GM12873 (cell line): ENCODE results near the gene RSRC2.

Experiments used
- TF ChIP-seq, protein P1 (sequence below): IDR thresholded peaks from 2 replicates; pipeline ENCODE4 v1.5.1; 2012; ENCODE audit warnings: low read depth, mild to moderate bottlenecking, moderate library complexity, low read length, control low read depth; ENCODE audit not compliant: insufficient read depth; ENCODE audit errors: missing control alignments

RSRC2 gene

DNA sequence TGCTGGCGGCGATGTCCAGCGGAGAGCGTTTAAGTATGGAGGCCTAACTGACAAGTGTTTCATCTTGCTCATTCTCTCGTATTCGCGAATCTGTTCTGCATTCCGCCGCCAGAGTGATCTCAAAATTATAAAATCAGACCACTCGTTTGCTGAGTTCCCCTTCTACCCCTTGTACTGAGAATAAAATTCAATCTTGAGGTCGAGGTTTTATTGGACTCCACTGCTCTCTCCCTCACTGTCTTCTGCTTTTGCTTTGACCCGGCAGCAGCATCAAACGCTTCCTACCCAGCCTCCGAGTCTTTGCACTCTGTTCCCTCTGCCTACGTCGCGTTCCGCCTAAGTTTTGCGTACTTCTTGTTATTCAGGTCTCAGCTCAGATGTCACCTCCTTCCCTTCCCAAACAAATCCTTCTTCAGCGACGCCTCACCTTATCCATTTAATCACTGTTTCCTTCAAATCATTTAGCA is 775 bp upstream of the RSRC2 start:
- TF ChIP-seq, protein P1, sequence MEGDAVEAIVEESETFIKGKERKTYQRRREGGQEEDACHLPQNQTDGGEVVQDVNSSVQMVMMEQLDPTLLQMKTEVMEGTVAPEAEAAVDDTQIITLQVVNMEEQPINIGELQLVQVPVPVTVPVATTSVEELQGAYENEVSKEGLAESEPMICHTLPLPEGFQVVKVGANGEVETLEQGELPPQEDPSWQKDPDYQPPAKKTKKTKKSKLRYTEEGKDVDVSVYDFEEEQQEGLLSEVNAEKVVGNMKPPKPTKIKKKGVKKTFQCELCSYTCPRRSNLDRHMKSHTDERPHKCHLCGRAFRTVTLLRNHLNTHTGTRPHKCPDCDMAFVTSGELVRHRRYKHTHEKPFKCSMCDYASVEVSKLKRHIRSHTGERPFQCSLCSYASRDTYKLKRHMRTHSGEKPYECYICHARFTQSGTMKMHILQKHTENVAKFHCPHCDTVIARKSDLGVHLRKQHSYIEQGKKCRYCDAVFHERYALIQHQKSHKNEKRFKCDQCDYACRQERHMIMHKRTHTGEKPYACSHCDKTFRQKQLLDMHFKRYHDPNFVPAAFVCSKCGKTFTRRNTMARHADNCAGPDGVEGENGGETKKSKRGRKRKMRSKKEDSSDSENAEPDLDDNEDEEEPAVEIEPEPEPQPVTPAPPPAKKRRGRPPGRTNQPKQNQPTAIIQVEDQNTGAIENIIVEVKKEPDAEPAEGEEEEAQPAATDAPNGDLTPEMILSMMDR = no peak

DNA sequence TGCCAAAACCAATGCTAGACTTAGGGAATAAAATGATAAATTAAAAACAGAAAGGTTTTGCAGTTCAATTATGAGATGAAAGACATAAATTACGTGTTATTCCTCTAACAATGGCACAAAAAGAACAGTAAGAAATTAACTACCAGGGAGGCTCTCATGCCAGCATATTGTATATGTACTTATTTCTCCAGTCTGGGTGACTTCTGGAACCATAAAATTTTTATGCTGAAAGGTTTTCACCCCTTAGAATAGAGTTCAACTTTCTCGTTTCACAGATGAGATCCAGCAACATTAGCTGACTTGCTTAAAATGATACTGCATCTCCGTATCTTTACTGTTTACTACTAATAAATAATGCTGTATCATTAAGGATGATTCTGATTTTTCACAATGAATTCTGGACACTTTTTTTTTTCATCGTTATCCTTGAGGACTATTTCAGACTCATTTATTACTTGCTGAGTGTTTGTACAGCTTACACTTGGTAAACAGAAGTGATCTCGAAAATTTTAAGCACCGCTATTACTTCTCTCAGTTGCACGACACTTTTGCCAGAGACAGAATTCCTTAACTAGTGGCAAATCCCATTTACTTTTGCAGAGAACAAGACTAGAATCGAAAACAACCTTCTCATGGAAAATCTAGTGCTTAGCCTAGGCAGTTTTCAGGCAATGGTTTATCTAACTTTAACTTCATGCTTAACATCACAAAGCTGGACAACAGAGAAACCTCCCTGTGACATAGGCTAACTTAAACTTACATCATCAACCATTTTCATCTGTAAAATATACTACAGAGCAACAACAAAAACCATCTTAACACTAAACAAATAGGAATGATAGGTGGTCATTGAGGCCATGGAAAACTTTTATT is 2.7 kb downstream of the RSRC2 start:
- TF ChIP-seq, protein P1 = no peak

DNA sequence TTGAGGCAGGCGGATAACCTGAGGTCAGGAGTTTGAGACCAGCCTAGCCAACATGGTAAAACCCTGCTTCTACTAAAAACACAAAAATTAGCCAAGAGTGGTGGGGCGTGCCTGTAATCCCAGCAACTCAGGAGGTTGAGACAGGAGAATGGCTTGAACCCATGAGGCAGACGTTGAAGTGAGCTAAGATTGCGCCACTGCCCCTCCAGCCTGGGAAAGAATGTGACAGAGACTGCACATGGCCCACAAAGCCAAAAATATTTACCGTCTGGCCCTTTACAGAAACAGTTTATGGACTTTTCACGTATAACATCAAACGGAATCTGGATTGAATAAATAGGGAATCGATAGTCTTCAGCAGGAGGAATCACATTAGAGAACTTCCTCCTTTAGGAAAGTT is 3.5 kb downstream of the RSRC2 start:
- TF ChIP-seq, protein P1 = no peak

DNA sequence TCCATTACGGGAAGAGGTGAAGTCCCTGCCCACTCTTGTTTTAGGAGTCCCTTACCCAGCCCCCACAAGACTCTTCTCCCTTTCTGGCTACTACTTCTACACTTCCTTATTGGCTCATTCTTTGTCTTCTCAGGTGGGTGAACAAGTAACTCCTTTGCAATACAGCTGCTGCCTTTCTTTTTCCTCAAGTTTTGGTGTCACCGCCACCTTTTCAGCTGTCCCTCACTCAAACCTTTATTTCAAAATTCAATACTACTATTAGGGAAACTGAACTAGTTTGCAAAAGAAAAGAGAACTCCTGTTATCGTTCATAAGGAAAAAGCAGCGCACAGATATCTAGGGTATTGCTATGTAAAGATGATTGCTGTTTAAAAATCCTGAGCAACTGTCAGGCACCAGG is 6.1 kb downstream of the RSRC2 start:
- TF ChIP-seq, protein P1 = no peak

DNA sequence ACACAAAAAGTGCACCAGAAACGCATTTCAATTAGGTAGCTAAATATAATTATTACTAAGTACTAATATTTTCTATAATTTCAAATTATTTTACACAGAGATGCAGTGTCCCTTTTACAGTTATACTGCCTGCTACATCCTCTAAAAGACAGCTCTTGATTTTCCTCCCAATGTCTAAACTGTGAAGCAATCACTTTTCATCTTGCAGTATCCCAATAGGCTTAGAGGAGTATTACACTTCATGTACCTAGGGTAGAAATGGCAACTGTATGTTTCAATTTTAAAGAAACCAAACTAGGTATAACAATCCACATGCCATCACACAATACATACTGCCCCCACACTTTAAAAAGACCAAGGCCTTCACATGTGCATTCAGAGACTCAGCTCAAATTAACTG is 7.3 kb downstream of the RSRC2 start:
- TF ChIP-seq, protein P1 = no peak

DNA sequence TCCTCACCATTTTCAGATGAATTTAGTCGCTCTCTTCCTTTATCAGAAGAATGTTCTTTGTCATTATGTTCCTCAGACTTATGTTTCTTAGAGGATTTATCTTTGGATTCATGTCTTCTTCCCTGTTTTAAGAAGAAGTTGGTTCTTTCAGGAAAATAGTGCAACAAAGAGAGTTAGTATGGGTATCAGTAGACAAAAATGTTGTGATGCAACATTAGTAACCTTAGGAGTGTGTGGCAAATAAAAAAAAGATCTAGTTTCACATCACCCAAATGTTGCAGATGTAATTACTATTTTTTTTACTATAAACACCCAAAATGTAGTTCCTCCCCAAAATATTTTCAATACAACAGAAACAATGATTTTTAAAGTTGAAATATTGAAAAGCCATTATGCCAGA is 7.8 kb downstream of the RSRC2 start:
- TF ChIP-seq, protein P1 = no peak

DNA sequence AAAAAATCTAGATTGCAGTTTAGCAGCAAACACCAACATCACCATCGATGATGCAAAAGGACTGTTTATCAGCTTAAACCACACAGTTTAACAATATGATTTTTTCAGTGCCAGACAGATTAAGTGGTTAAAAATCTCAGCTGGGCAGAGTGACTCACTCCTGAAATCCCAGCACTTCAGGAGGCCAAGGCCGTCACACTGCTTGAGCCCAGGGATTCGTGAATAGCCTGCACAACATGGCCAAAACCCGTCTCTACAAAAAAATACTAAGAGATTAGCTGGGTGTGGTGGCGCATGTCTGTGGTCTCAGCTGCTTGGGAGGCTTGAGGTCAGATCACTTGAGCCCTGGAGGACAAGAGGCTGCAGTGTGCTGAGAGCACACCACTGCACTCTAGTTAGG is 8.9 kb downstream of the RSRC2 start:
- TF ChIP-seq, protein P1 = no peak
